Panc1 (cell line): ENCODE results near the gene MYB. TPM values are rescaled to one million over a fixed set of nuclear protein-coding genes. Genes with fewer than 3 reads are reported as not detected.

Experiments used
- ATAC-seq: fragments of 200-7000 bp; cut with Tn5 transposase; 2 replicates; pipeline ENCODE4 v1.9.1; 2020; ENCODE audit warnings: mild to moderate bottlenecking, moderate library complexity
- BruUV-seq: library from RNA; stranded (reverse); fragments of 400-500 nt; replicated peaks from 2 replicates; lab custom pipeline; 2021; lab: Mats Ljungman, UMichigan
- CTCF ChIA-PET: fragments of 300-600 bp; sonication (Branson Sonifier 250); formaldehyde crosslinking; loops from one replicate; lab custom pipeline; 2022; ENCODE audit warnings: antibody characterized with exemption; lab: Charles Lee
- POLR2A ChIA-PET: fragments of 300-600 bp; sonication (Branson Sonifier 250); formaldehyde crosslinking; loops from one replicate; lab custom pipeline; 2022; ENCODE audit warnings: antibody characterized with exemption; lab: Charles Lee
- DNase-seq: peaks from one replicate; pipeline ENCODE4 v3.0.0-alpha.2; 2010; ENCODE audit warnings: low read depth, low spot score
- H3K27ac ChIP-seq: 2 replicates; pipeline ENCODE4 v1.5.1; 2011; ENCODE audit warnings: mild to moderate bottlenecking, low read length, inconsistent platforms
- H3K27me3 ChIP-seq: fragments of 200-500 bp; sonication (Bioruptor generic); 2 replicates; pipeline ENCODE4 v1.6.0; 2014; ENCODE audit warnings: low read length, inconsistent platforms; ENCODE audit not compliant: control insufficient read depth, insufficient read depth
- H3K36me3 ChIP-seq: fragments of 200-500 bp; sonication (Bioruptor generic); 2 replicates; pipeline ENCODE4 v1.5.1; 2014; ENCODE audit warnings: inconsistent platforms, mild to moderate bottlenecking, low read length, moderate library complexity; ENCODE audit not compliant: control insufficient read depth, insufficient read depth
- H3K4me1 ChIP-seq: 2 replicates; pipeline ENCODE4 v1.5.1; 2011; ENCODE audit warnings: inconsistent platforms, mild to moderate bottlenecking, low read length, moderate library complexity; ENCODE audit not compliant: control insufficient read depth, insufficient read depth
- H3K4me3 ChIP-seq, 2 experiments: 2 replicates each; pipeline ENCODE4 v1.5.1; 2011 to 2012; ENCODE audit warnings: low read depth in 2 of 2, low read length in 2 of 2, mild to moderate bottlenecking in 2 of 2, inconsistent platforms in 1 of 2, moderate library complexity in 1 of 2
- H3K9me3 ChIP-seq: fragments of 200-500 bp; sonication (Bioruptor generic); 2 replicates; pipeline ENCODE4 v1.5.1; 2014; ENCODE audit warnings: low read depth, mild to moderate bottlenecking, inconsistent platforms, low read length, moderate library complexity; ENCODE audit not compliant: control insufficient read depth, insufficient read depth
- POLR2AphosphoS5 ChIP-seq: IDR thresholded peaks from 2 replicates; pipeline ENCODE4 v1.6.1; 2012; ENCODE audit warnings: mild to moderate bottlenecking, low read depth, low read length, moderate library complexity
- REST ChIP-seq, 2 experiments: IDR thresholded peaks; 2 replicates each; pipeline ENCODE4 v1.6.1; 2011 to 2012; ENCODE audit warnings: low read depth in 2 of 2, control low read depth in 1 of 2, low read length in 1 of 2, mild to moderate bottlenecking in 1 of 2, moderate library complexity in 1 of 2; ENCODE audit not compliant: insufficient read depth in 1 of 2
- SIN3A ChIP-seq: IDR thresholded peaks from 2 replicates; pipeline ENCODE4 v1.6.1; 2012; ENCODE audit warnings: low read depth, mild to moderate bottlenecking, low read length, moderate library complexity, borderline replicate concordance; ENCODE audit not compliant: insufficient read depth
- TCF7L2 ChIP-seq: IDR thresholded peaks from 2 replicates; pipeline ENCODE4 v1.6.1; 2011; ENCODE audit warnings: mild to moderate bottlenecking, low read depth, low read length, inconsistent platforms
- in situ Hi-C: cut with HindIII; loops from 2 replicates; pipeline ENCODE4 v1.10.0; 2016; ENCODE audit warnings: low sequenced_read_pairs, low pct_unique_long_range_greater_than_20kb
- intact Hi-C: fragments of 100-400 bp; cut with micrococcal nuclease; formaldehyde crosslinking; loops from one replicate; pipeline ENCODE4 v1.10.0; 2022; ENCODE audit not compliant: unreplicated experiment
- total RNA-seq: library from RNA; stranded (reverse); gene quantifications from one replicate; pipeline ENCODE4 v1.2.1, GENCODE V29; 2021; ENCODE audit not compliant: unreplicated experiment
- TF ChIP-seq, protein P1 (sequence below): fragments of 450-650 bp; IDR thresholded peaks from 2 replicates; pipeline ENCODE4 v1.5.1; 2017; ENCODE audit warnings: mild to moderate bottlenecking

MYB gene
- total RNA-seq, 1 experiment from 2014 or later, result 1.3 TPM

DNA sequence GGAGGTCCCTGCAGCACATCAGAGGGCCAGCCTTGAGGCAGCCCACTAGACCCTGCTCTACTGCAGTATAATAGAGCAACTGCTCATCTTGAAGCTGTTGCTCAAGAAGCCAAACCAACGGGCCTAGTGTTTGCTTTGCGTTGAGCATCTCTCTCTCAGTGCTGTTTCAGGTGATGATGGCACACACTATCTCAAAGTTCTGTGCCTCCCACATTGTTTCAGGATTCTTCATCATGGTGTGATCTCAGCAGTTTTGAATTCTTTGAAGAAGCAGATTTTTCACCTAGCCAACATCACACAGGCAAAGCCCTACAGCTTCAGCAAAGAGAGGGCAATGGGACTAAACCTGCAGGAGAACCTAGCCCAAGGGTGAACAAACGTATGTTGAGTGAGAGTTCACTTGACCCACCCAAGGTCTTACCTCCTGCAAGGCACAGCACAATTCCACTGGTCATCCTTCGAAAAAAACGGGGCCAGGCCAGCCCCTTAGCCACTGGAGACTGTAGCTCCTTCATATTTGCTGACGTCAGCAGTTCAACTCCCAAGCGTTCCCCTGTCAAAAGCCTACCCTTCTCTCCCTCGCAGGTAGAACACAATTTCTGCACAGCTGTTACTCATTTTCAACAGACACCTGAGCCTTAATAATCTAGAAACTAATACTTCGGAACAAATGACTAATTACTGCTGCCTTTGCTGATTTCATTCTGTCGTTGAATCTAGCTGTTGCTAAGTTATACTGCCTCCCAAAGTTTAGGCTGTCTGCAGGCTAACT is 15.8 kb downstream of the MYB start:
- DNase-seq (no peak), ATAC-seq (no peak)
- ChIA-PET CTCF (no interaction called here), POLR2A (no interaction called here)
- Histone ChIP-seq H3K36me3 (no peaks in the 10 kb centered on the region), H3K4me1 (no peaks in the 10 kb centered on the region), H3K9me3 (no peaks in the 10 kb centered on the region), H3K27me3 (no peaks in the 10 kb centered on the region), H3K4me3 (no peak overlapping the region), H3K27ac (no peak overlapping the region)
- intact Hi-C loops, result no loop called here
- in situ Hi-C loops, result no loop called here
- no peak for TF ChIP-seq REST (IDR thresholded peaks at IDR 0.05; ENCODE audit: insufficient read depth in 1 of 2, low read depth in 2 of 2, low read length in 1 of 2)
- TF ChIP-seq, protein P1, sequence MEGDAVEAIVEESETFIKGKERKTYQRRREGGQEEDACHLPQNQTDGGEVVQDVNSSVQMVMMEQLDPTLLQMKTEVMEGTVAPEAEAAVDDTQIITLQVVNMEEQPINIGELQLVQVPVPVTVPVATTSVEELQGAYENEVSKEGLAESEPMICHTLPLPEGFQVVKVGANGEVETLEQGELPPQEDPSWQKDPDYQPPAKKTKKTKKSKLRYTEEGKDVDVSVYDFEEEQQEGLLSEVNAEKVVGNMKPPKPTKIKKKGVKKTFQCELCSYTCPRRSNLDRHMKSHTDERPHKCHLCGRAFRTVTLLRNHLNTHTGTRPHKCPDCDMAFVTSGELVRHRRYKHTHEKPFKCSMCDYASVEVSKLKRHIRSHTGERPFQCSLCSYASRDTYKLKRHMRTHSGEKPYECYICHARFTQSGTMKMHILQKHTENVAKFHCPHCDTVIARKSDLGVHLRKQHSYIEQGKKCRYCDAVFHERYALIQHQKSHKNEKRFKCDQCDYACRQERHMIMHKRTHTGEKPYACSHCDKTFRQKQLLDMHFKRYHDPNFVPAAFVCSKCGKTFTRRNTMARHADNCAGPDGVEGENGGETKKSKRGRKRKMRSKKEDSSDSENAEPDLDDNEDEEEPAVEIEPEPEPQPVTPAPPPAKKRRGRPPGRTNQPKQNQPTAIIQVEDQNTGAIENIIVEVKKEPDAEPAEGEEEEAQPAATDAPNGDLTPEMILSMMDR, result no peak
- TF ChIP-seq SIN3A, result no peak
- TF ChIP-seq POLR2AphosphoS5, result no peak
- no peak for TF ChIP-seq TCF7L2
- BruUV-seq, result no TSS peak

DNA sequence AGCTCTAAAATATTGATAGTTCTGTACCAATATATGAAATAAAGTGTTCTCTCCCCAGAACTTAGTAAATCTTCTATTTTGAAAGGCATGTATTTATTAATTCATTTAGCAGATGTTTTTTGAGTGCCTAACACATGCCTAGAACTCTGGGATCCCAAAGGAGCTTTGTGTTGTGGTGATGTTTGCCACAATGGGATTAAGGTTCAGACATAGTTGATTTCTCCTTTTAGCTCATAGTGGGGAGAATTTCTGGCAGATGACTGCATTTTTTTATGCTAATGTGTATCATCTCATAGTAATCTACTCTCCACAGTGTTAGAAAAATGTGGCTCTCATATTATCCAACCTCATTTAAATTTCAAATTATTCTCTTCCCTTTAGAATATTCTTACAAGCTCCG is 21.7 kb downstream of the MYB start:
- no peaks in the 10 kb centered on the region for H3K36me3 ChIP-seq
- no peaks in the 10 kb centered on the region for H3K9me3 ChIP-seq
- H3K27me3 ChIP-seq, result no peaks in the 10 kb centered on the region
- no peak for ATAC-seq
- no peak overlapping the region for H3K4me3 ChIP-seq
- H3K4me1 ChIP-seq, result no peaks in the 10 kb centered on the region
- BruUV-seq, result no TSS peak
- CTCF ChIA-PET, result no interaction called here
- intact Hi-C loops, result no loop called here
- no peak for TF ChIP-seq TCF7L2
- TF ChIP-seq REST (IDR thresholded peaks at IDR 0.05; ENCODE audit: insufficient read depth in 1 of 2, low read depth in 2 of 2, low read length in 1 of 2), result no peak
- TF ChIP-seq SIN3A, result no peak
- TF ChIP-seq POLR2AphosphoS5, result no peak
- TF ChIP-seq, protein P1, result no peak
- POLR2A ChIA-PET, result interaction anchor here (0.6 kb wide), 1 partner anchor 280 kb away, joined by 3 read pairs; no protein-coding TSS in a partner anchor
- no peak for DNase-seq
- no peak overlapping the region for H3K27ac ChIP-seq
- in situ Hi-C loops, result no loop called here
